Activated naive CD4-positive, alpha-beta T cell treated with anti-CD3 and anti-CD28 coated beads, Interleukin-2, amount 50 U/mL, for 16 hours (primary cell): ENCODE data around the gene MYBPHL.
A peak's percentile ranks its signal among the peaks of the same experiment; 100 is the strongest.
"Not testable (repeated sequence)": the region's sequence is repeated elsewhere in the genome, so short reads cannot be mapped to it uniquely, and the experiment has no call there.

Experiments used
- DNase-seq: peaks from one replicate; pipeline ENCODE4 v3.0.0-alpha.2; 2020

MYBPHL gene

GRCh38 chr1:109304226-109304920 is 2.4 kb downstream of the MYBPHL start:
- DNase-seq, result no peak

- DNase-seq, result no peak
Observed at GRCh38 chr1:109301874-109302273, 4.9 kb downstream of the MYBPHL start.

DNA sequence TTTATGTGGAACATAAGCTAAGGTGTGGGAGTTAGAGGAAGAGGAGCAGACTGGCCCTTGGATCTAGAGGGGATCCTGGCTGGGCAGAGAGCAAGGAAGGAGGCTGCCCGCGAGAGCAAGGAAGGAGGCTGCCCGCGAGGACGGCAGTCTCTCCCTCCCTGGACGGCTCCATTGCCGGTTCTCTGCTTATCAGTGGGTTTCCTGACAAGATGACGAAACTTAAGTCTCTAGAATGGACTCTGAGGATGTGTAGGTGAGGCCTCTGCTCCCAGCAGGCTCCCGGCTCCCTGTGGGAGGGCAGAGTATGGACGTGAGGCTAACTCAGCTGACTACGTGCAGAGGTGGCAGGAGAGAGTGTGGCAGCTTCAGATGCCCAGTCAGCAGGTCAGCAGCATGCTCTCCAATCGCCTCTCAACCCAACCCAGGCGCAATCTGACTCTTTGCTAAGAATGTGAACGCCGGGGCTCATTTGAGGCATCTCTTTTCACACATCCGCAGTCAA is 6.1 kb downstream of the MYBPHL start:
- DNase-seq, result no peak

- DNase-seq, result no peak
Observed at GRCh38 chr1:109299558-109300343, 7.1 kb downstream of the MYBPHL start.

DNA sequence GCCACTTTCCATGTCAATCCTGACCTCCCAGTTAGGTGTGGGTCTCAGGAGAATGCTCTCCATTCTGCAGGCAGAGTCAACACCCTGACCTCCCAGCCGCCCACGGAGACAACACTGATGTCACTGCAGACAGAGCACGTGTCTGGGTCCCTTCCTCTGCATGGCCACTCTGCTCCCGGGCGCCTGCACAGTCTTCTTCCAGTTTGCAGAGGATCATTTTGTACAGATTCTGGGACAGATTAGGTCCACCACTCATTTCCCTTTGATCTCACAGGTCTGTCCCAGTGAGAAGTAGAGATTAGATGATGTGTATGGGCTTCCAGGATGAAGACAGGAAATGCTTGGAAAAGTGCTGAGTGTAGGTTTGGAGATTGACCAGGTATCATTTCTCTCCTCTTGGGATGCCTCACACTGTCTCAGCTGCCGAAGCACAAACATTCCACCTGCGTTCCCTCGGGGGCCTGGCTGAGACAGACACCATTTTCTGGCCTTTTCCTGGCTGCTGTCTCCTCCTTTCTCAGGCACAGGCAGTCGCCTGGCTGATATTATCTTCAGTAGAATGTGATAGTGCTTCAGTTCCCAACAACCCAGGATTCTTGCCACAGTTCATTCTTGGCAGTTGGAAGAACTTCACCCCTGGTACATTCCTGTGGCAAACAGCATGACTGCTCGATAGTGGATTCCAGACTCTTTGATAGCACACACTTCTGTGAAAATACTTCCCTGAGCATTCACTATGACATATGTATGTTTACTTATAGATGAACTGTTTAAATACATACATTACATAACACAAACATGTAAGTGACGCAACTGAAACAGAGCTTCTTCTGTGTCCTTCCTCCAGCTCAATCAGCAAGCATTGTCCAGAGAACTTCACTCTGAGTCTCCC is 7.9 kb downstream of the MYBPHL start:
- no peak for DNase-seq

GRCh38 chr1:109296782-109297181 is 10.0 kb downstream of the MYBPHL start:
- no peak for DNase-seq

DNA sequence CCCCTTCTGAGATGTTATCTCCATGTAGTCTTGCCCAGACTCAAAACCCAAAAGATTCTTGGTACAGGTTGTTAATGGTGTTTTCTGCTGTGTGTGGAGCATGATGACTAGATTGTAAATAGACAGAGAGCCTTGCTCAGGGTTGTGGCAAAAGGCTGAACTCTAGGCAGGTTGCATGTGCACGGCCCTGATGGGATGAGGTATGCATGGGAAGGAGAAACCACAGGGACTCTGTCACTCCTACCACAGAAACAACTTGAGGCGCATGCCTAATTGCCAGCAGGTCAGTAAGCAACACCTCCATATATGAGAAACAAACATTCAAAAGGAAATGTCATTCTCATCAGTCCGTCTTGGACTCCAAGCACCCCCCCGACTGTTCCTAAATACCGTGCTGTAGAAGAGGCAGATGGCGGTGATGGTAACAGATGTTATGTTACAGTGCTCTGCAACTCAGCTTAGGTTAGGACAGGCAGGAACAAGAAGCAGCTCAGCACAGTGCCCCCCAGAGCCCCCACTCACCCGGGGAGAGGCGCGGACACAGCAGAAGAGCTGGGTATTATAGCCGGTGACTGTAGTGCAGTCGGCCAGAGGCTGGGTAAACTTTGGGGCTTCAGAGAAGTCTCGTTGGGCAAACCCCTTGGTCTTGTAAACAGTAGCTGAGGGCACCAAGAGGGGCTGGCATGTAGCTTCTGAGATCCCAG is 10.9 kb downstream of the MYBPHL start:
- DNase-seq, result no peak

DNA sequence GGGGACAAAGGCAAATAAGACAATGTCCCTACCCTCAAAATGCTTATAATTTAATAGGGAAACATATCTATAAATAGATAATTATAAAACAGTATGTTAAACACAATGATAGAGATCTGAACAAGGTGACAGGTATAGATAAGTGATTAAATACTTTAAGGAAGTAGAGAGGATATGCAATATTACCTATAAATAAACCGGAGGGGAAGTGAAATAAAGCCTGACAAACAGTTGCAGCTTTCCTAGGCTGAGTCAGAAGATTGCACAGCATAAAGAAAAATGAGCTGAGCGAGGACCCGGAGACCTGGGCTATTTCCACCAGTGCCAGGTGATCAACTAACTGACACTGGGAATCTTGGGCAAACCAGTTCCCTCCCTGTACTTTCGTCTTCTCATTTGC is 12.3 kb downstream of the MYBPHL start:
- DNase-seq, result no peak

DNA sequence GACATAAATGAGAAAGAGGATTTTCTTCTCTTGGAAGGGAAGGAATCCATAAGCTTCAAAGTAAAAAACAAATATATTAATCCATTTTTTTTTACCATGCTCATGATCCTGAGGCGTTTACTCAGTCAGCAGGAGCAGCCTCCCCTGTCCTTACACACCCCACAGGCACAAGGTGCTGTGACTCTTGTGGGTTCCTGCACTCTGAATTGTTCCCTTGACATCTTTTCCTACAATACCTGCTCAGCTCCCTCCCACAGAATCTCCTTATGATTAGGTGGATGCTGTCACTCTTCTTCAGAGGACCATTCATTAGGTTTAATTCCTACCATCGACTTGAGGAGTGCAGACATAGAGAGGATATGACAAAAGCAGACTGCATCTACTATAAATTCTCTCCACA is 13.8 kb downstream of the MYBPHL start:
- DNase-seq, result no peak

GRCh38 chr1:109292364-109292763 is 14.4 kb downstream of the MYBPHL start:
- no peak for DNase-seq

GRCh38 chr1:109290998-109291397 is 15.8 kb downstream of the MYBPHL start:
- no peak for DNase-seq

DNA sequence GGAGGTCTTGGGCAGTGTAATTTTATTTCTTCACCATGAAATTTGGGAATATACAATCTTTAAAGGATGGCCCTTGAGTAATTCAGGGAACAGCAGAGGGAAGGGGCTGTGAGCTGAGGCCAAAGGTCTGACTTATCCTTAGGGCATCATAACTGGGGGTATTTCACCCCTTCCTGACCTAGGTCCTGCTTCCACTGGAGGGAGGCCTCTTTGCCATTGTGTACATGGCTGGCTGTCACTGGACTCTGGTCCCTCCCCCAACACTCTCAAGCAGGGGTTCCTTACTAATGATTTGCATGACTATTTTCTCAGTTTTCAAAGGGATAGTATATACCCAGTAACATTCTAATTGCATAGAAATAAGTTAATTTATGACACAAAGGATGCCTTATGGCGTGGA is 16.7 kb downstream of the MYBPHL start:
- no peak for DNase-seq

DNA sequence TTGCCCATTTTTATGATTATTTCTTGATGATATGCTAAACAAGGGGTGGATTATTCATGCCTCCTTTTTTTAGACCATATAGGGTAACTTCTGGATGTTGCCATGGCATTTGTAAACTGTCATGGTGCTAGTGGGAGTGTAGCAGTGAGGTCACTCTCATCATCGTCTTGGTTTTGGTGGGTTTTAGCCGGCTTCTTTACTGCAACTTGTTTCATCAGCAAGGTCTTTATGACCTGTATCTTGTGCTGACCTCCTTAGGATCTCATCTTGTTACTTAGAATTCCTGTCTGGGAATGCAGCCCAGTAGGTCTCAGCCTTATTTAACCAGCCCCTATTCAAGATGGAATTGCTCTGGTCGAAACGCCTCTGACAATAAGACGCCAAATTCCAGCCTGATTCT is 20.0 kb downstream of the MYBPHL start:
- DNase-seq, result not testable (repeated sequence)

- no peak for DNase-seq
Observed at GRCh38 chr1:109283748-109284600, 22.8 kb downstream of the MYBPHL start.

DNA sequence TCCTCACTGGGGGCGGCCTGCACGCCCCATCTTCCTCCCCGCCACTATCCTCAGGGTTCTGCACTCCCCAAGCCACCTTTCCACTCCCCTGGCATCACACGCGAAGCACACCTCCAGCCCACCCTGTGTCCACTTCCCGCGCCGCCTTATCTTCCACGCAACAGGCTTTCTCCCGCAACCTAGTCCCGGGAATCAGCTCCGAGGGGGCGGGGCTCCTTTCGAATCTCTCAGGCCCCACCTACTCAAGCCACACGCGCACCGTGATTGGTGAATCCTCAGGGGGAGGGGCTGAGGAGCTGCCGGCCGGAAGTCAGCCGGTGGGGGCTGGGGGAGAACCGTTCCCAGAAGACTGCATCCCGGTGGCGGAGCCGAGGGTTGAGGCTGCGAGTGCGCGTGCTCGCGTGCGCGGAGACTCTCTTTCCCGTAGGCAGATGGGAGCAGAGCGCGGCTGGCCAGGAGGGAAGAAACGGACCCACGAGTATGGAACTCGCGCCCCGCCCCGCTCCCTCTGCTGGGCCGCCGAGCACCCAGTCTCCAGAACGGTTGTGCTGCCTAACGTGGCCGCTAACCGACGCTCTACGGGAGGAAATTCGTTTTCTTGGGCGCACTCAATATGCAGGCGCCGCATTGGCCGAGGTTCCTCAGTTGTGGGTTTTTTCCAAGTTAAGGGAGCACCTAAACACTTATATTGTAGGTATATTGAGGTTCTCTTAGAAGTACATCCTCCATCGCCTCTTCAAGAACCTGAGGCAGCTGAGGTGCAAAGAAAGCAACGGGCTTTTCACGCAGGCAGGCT is 23.7 kb downstream of the MYBPHL start, which contains the start of gene PSRC1:
TSS of gene PSRC1 (minus strand) at position 194 of the 796 bp plus-strand sequence.
- DNase-seq, result peak; percentile 88

GRCh38 chr1:109282497-109282951 is 24.3 kb downstream of the MYBPHL start:
- DNase-seq, result no peak

GRCh38 chr1:109281680-109282496 is 24.9 kb downstream of the MYBPHL start:
- DNase-seq, result no peak

DNA sequence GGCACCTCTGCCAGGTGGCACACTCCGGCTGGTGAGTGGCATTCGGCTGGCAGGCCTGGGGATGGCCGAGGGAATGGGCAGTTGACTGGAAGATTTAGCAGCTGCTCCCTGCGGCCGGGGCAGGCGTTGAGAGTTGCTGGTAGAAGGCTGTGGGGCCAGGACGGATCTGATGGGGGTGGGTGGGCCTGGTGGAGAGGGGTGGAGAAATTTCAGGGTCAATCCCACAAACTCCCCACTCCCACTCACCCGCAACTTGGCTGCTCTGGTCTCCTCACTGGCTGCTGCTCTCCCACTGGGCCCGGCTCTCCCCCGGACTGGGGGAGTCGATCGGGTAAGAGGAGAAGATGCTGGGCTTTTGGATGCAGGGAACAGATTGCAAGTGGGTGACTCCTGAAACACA is 25.9 kb downstream of the MYBPHL start:
- no peak for DNase-seq

GRCh38 chr1:109279615-109280278 is 27.1 kb downstream of the MYBPHL start:
- DNase-seq, result no peak
